Inferior parietal cortex (tissue), 1 donor: ENCODE data around the gene GRAMD1B.

Experiments
- DNase-seq: peaks from one replicate; pipeline ENCODE4 v3.0.0-alpha.2; 2016; ENCODE audit errors: extremely low spot score

GRAMD1B gene

GRCh38 chr11:123409456-123410217 lies 20.4 kb upstream of the GRAMD1B start:
- no peak for DNase-seq

GRCh38 chr11:123410218-123410549 lies 19.9 kb upstream of the GRAMD1B start:
- DNase-seq = no peak

- no peak for DNase-seq
Observed at GRCh38 chr11:123413636-123414035, 16.4 kb upstream of the GRAMD1B start.

GRCh38 chr11:123416566-123416965 lies 13.5 kb upstream of the GRAMD1B start:
- no peak for DNase-seq

- DNase-seq = no peak
Observed at GRCh38 chr11:123418351-123419114, 11.5 kb upstream of the GRAMD1B start.

- no peak for DNase-seq
Observed at GRCh38 chr11:123419731-123420452, 10.2 kb upstream of the GRAMD1B start.

GRCh38 chr11:123421589-123421988 lies 8.5 kb upstream of the GRAMD1B start:
- DNase-seq = no peak

GRCh38 chr11:123425367-123425766 lies 4.7 kb upstream of the GRAMD1B start:
- no peak for DNase-seq

GRCh38 chr11:123426789-123427188 lies 3.3 kb upstream of the GRAMD1B start:
- DNase-seq = no peak

GRCh38 chr11:123427405-123427804 lies 2.7 kb upstream of the GRAMD1B start:
- DNase-seq = no peak

- no peak for DNase-seq
Observed at GRCh38 chr11:123428116-123428715, 1.9 kb upstream of the GRAMD1B start.

- DNase-seq = no peak
Observed at GRCh38 chr11:123429336-123429735, 733 bp upstream of the GRAMD1B start.

GRCh38 chr11:123430721-123431497 lies 840 bp downstream of the GRAMD1B start:
- DNase-seq = no peak

GRCh38 chr11:123431619-123432018 lies 1.6 kb downstream of the GRAMD1B start:
- DNase-seq = no peak

- no peak for DNase-seq
Observed at GRCh38 chr11:123434262-123434661, 4.2 kb downstream of the GRAMD1B start.

GRCh38 chr11:123434911-123435310 lies 4.8 kb downstream of the GRAMD1B start:
- DNase-seq = no peak

GRCh38 chr11:123437236-123437979 lies 7.3 kb downstream of the GRAMD1B start:
- DNase-seq = no peak

- DNase-seq = no peak
Observed at GRCh38 chr11:123438131-123438627, 8.1 kb downstream of the GRAMD1B start.

- no peak for DNase-seq
Observed at GRCh38 chr11:123439616-123440015, 9.5 kb downstream of the GRAMD1B start.

GRCh38 chr11:123441161-123441560 lies 11.1 kb downstream of the GRAMD1B start:
- DNase-seq = no peak
